NCI-H187 (cell line): ENCODE data around the gene APBB2.

ENCODE experiments used
- DNase-seq, 2 experiments: peaks; one replicate each; lab custom pipeline; 2025; lab: John Stamatoyannopoulos, UW

APBB2 gene

GRCh38 chr4:40856277-40856839, 358.0 kb downstream of the APBB2 start:
- no peak for DNase-seq

DNA sequence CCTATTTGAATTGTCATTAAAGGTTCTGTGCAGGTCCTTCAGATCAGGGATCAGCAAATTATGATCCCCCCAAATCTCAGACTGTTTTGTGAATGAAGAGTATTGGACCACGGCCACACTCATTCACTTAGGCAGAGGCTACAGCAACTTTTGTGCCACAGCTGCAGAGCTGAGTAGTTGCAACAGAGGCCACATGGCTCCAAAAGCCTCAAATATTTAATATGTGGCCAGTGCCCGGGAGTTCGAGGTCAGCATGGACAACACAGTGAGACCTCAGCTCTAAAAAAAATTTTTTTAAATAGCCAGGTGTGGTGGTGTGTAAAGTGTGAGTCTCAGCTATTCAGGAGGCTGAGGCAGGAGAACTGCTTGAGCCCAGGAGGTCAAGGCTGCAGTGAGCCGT, 363.8 kb downstream of the APBB2 start:
- DNase-seq: no peak

GRCh38 chr4:40848940-40849339, 365.4 kb downstream of the APBB2 start:
- DNase-seq: no peak

DNA sequence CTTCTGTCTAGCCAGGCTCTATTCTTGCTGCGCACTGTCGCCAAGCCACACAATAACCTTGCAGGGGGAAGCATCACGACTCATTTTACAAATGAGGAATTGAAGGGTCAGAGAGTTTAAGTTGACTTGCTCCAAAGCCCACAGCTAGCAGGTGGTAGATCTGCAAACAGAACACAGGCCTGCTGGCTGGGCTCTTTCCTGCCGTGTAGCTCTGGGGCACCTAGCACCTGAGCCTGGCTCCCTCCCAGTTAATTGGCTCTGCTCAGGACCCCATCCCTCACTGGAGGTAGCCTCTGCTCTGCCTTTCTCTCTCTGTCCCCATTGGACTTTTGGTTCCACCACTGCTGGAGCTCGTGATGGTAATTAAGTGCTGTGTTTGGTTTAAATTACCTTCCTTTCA, 366.1 kb downstream of the APBB2 start:
- no peak for DNase-seq

GRCh38 chr4:40846532-40846931, 367.8 kb downstream of the APBB2 start:
- no peak for DNase-seq

DNA sequence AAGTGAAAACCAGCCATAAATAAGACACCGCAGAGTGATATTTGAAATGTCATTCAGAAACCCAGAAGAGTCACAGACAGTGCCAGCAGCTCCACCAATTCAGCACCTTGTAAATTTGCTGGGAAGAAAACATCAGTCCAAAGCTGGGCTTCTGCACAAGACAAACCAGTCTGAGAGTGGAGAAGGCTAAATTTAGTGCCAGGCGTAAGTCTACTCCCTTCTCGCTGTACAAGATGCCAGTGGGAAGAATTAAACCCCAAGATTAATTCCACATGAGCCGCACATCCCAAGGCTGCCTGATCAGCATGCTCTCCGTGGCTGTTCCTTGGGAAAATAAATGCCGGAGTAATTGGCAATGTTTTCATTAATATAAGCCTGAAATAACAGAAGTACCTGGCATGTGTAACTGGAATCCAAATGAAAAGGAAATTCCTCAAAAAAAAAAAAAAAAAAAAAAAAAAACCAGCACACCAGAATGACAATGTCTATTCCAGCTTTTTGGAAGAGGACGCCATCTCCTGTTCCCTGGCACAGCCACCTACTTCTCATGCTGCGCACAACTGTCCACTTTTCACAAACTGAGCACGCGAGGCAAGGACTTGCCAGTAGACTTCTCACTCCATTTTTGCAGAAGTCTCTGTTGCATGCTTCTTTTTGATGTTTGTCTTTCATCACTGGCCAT, 369.0 kb downstream of the APBB2 start:
- no peak for DNase-seq

GRCh38 chr4:40844261-40844660, 370.1 kb downstream of the APBB2 start:
- no peak for DNase-seq

DNA sequence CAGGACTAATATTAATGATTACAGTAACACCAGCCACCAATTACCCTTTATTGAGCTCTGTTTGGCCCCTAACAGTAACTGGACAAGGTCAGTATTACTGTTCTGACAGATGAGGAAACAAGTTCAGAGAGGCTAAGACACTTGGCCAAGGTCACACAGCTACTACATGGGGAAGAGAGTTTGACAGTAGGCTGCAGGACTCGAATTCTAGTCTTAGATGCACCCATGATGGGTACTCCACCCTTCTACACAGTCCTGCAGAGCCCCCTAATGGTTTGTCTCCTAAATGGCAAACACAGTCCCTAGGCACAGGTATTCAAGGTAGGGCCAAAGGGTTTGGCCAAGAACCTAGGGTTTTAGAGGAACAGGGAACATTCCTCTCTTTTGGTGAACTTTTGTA, 370.6 kb downstream of the APBB2 start:
- no peak for DNase-seq

DNA sequence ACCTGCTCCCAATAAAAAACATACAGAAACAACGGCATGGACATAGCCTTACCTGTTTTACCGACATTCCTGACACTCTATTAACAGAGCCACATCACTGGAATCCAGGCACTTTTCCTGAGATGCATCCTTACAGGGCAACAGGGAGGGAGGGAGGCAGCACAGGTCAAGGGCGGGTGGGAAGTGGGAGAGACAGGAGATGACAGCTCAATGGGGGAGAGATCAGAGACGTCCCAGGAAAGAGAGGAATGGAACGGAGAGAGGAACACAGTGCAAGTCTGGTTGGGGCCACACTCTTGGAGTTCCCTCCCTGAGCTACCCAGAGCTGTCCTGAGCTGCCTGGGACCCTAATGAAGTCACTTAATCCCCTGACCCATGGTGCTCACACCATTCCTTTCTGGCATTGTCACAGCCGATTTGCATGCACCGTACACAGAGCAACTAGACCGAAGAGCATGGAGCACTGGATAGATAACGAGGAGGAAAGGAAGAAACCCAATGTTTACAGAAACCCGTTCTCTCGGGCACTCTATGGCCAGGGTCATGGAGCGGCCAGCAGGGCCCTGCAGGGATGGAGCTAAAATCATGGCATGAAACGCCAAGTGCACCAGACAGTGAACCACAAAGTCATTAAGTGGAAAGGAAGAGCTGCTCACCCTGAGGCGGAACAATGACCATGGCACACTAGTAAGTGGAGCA, 371.5 kb downstream of the APBB2 start:
- DNase-seq: no peak

GRCh38 chr4:40842318-40842717, 372.0 kb downstream of the APBB2 start:
- no peak for DNase-seq

GRCh38 chr4:40840985-40841571, 373.3 kb downstream of the APBB2 start:
- peak; percentile 53 to 63 for DNase-seq

DNA sequence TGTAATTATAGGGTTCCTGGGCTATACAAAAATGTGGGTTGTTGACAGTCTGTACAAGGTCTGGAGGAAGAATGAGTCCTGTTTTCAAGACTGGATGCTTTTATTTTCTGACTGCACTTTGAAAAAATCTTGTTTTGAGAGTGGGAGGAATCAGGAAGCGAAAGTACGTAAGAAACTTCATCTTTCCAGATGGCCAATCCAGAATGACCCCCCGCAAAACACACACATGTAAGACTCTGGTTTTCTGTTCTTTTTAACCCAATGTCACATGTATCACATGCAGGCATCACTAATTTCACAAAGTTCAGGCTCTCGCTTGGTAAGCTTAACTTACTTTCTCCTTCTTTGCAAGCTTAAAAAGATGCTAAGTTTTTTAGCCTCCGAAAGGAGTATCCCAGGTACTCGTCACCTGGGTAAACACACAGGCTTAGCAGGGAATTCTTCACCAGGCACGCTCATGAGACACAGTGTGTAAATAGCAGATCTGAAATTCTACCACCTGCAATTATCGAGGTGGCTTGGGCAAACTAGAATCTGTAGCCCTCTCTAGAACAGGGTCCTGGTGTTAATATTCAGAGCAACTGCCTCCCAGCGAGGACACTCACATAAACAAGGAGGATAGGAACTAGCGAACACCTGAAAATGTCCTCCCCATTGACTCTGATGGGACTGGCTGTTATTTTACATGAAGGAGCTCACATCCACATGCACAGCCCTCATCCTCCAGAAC, 373.9 kb downstream of the APBB2 start:
- DNase-seq: no peak

DNA sequence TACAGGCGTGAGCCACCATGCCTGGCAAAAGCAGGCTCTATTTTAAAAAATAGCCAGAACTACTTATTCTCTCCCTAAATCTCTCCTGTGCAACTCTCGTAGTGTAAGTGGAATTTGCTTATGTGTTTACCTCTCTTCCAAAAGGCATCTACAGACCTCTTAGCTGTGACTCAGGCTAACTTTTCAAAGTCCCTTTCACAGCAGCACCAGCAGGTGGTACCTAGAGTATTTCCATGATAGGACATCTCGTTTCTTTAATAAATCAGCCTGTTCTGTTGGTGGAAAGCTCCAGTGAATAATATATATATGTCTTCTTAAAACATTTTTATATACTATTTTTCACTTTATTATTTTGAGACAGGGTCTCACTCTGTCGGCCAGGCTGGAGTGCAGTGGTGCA, 375.6 kb downstream of the APBB2 start:
- DNase-seq: no peak

- DNase-seq: no peak
These were observed 377.1 kb downstream of the APBB2 start for GRCh38 chr4:40837094-40837870.

GRCh38 chr4:40833212-40833611, 381.1 kb downstream of the APBB2 start:
- DNase-seq: no peak

DNA sequence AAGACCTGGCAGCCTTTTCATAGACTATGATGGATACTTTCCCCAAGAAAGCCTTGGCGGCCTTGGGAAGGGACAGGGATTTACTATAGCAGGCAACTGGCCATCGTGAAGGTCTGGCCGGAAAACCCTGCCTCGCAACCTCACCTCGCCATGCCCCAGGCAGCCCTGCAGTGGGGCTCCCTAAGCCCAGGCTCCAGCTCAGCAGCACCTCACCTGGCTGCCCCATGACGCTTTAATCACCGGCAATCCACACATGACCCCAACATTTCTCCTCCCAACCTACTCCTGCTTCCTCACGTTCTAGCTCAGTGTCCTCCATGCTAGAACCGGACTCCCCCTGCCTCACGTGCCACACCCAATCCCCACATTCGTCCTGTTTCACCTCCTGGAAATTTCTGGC, 382.2 kb downstream of the APBB2 start:
- no peak for DNase-seq

DNA sequence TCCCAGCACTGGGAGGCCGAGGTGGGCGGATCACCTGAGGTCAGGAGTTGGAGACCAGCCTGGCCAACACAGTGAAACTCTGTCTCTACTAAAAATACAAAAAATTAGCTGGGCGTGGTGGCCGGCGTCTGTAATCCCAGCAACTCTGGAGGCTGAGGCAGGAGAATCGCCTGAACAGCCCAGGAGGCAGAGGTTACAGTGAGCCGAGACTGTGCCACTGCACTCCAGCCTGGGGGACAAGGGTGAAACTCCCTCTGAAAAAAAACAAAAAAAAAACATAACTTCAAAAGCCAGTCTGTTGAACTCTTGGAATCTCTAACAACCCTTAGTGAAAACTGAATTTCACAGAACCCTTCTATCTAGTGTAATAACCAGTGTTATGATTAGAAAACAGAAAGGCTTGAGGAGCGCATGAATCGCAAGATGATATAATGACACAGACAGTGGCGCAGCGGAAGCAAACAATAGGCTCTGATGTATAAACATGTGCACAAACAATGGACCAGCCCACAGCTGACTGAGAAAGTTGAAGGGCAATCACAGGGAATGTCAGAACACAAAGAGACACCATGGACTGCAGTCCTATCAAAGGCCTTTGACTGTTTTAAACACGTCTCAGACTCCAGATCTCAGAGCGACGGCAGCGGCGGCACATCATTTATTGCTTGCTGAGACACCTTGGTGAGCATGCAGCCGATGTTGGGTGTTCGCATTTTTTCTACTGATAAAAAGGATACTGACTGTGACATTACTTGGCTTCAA, 383.0 kb downstream of the APBB2 start:
- no peak for DNase-seq

GRCh38 chr4:40829586-40829985, 384.8 kb downstream of the APBB2 start:
- DNase-seq: no peak

GRCh38 chr4:40828661-40829060, 385.7 kb downstream of the APBB2 start:
- DNase-seq: no peak

GRCh38 chr4:40827758-40828157, 386.6 kb downstream of the APBB2 start:
- DNase-seq: no peak

DNA sequence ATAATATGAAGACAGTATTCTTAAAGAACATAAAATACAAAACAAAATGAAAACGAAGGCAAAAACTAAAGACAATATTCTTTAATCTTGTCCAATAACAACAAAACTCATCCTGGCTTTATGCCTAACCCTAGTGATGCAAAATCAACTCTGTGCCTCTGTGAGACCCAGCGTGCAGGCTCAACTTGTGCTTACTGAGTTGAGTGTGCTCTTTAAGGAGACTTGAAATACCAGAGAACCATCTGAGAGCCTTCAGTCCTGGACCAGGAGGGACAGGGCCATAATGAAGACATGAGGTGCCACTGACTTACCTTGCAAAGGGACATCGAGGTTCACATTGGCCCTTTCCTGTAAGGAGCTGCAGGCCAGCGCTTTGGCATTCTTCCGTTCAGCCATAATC, 387.5 kb downstream of the APBB2 start:
- no peak for DNase-seq
